ENCODE results near the gene TM2D3. TPM values are rescaled to one million over a fixed set of nuclear protein-coding genes. Genes with fewer than 3 reads are reported as not detected.

TM2D3 gene
- total and polyA plus RNA-seq, 2 experiments from 2014 or later: 26.2 to 36.6 TPM

DNA sequence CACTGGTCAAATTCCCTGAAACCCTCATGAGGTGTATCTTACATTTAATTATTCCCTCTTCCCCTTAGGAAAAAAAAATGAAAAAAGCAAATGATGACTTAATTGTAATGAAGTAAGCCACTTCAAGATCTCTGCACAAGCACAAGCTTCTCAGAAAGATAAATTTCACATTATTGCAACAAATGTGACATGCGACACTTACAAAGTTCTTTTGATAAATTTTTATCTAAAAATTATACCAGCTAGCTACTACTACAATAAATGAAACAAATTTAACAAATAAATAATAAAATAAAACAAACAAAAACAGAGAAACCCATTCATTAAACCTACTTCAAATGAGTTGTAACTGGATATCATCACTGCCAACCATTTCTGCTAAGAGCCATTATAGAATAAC, 10.0 kb upstream of the TM2D3 start:
- Histone ChIP-seq H3K27ac (ENCODE audit: low read depth) (no peak overlapping the region), H3K4me3 (no peak overlapping the region), H3K4me2 (no peak overlapping the region), H3K9me2 (ENCODE audit: insufficient read depth) (no peaks in the 10 kb centered on the region), H3K79me2 (replicated peaks; ENCODE audit: insufficient read depth) (no peaks in the 10 kb centered on the region), H3K36me3 (ENCODE audit: insufficient read depth) (0 out of 2 replicates have a peak, but pooled peaks cover 3% of the 10 kb centered on the region), H2AFZ (no peak overlapping the region), H3K4me1 (ENCODE audit: insufficient read depth) (no peaks in the 10 kb centered on the region), H3K27me3 (ENCODE audit: insufficient read depth) (no peaks in the 10 kb centered on the region), H3F3A (replicated peaks; ENCODE audit: low read depth) (no peaks in the 10 kb centered on the region), H4K20me1 (replicated peaks; ENCODE audit: insufficient read depth) (no peaks in the 10 kb centered on the region)
- Mint-ChIP-seq H3K4me3 (no peak overlapping the region), H3K4me1 (peaks cover 4% of the 10 kb centered on the region; the same call in 2 of the 3 replicates), H3K27me3 (ENCODE audit: insufficient read depth, low read depth, poor library complexity) (peaks cover 1% of the 10 kb centered on the region), H3K27ac (no peak overlapping the region), H3K36me3 (ENCODE audit: low read depth) (peaks cover 4% of the 10 kb centered on the region), H3K9me3 (peaks cover 3% of the 10 kb centered on the region; the same call in 2 of the 3 replicates)
- ATAC-seq (no peak), DNase-seq (ENCODE audit: low spot score) (no peak)
- TF ChIP-seq NANOG (IDR thresholded peaks at IDR 0.05; ENCODE audit: borderline replicate concordance): no peak
- no peak for TF ChIP-seq ETS1 (IDR thresholded peaks at IDR 0.05)
- no peak for TF ChIP-seq JUNB (IDR thresholded peaks at IDR 0.05; ENCODE audit: unreplicated experiment)
- TF ChIP-seq ZNF331 (CRISPR knock-in tag; IDR thresholded peaks at IDR 0.05; ENCODE audit: low read depth): no peak
- no peak for TF ChIP-seq ZNF114 (CRISPR knock-in tag; IDR thresholded peaks at IDR 0.05)
- TF ChIP-seq, protein P1, sequence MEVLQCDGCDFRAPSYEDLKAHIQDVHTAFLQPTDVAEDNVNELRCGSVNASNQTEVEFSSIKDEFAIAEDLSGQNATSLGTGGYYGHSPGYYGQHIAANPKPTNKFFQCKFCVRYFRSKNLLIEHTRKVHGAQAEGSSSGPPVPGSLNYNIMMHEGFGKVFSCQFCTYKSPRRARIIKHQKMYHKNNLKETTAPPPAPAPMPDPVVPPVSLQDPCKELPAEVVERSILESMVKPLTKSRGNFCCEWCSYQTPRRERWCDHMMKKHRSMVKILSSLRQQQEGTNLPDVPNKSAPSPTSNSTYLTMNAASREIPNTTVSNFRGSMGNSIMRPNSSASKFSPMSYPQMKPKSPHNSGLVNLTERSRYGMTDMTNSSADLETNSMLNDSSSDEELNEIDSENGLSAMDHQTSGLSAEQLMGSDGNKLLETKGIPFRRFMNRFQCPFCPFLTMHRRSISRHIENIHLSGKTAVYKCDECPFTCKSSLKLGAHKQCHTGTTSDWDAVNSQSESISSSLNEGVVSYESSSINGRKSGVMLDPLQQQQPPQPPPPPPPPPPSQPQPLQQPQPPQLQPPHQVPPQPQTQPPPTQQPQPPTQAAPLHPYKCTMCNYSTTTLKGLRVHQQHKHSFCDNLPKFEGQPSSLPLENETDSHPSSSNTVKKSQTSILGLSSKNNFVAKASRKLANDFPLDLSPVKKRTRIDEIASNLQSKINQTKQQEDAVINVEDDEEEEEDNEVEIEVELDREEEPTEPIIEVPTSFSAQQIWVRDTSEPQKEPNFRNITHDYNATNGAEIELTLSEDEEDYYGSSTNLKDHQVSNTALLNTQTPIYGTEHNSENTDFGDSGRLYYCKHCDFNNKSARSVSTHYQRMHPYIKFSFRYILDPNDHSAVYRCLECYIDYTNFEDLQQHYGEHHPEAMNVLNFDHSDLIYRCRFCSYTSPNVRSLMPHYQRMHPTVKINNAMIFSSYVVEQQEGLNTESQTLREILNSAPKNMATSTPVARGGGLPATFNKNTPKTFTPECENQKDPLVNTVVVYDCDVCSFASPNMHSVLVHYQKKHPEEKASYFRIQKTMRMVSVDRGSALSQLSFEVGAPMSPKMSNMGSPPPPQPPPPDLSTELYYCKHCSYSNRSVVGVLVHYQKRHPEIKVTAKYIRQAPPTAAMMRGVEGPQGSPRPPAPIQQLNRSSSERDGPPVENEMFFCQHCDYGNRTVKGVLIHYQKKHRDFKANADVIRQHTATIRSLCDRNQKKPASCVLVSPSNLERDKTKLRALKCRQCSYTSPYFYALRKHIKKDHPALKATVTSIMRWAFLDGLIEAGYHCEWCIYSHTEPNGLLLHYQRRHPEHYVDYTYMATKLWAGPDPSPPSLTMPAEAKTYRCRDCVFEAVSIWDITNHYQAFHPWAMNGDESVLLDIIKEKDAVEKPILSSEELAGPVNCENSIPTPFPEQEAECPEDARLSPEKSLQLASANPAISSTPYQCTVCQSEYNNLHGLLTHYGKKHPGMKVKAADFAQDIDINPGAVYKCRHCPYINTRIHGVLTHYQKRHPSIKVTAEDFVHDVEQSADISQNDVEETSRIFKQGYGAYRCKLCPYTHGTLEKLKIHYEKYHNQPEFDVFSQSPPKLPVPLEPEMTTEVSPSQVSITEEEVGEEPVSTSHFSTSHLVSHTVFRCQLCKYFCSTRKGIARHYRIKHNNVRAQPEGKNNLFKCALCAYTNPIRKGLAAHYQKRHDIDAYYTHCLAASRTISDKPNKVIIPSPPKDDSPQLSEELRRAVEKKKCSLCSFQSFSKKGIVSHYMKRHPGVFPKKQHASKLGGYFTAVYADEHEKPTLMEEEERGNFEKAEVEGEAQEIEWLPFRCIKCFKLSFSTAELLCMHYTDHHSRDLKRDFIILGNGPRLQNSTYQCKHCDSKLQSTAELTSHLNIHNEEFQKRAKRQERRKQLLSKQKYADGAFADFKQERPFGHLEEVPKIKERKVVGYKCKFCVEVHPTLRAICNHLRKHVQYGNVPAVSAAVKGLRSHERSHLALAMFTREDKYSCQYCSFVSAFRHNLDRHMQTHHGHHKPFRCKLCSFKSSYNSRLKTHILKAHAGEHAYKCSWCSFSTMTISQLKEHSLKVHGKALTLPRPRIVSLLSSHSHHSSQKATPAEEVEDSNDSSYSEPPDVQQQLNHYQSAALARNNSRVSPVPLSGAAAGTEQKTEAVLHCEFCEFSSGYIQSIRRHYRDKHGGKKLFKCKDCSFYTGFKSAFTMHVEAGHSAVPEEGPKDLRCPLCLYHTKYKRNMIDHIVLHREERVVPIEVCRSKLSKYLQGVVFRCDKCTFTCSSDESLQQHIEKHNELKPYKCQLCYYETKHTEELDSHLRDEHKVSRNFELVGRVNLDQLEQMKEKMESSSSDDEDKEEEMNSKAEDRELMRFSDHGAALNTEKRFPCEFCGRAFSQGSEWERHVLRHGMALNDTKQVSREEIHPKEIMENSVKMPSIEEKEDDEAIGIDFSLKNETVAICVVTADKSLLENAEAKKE (CRISPR knock-in tag; IDR thresholded peaks at IDR 0.05): no peak
- no peak for TF ChIP-seq EZH2phosphoT487 (IDR thresholded peaks at IDR 0.05; ENCODE audit: unreplicated experiment)
- no peak for TF ChIP-seq STAT1 (IDR thresholded peaks at IDR 0.05; ENCODE audit: unreplicated experiment)
- TF ChIP-seq, protein P2, sequence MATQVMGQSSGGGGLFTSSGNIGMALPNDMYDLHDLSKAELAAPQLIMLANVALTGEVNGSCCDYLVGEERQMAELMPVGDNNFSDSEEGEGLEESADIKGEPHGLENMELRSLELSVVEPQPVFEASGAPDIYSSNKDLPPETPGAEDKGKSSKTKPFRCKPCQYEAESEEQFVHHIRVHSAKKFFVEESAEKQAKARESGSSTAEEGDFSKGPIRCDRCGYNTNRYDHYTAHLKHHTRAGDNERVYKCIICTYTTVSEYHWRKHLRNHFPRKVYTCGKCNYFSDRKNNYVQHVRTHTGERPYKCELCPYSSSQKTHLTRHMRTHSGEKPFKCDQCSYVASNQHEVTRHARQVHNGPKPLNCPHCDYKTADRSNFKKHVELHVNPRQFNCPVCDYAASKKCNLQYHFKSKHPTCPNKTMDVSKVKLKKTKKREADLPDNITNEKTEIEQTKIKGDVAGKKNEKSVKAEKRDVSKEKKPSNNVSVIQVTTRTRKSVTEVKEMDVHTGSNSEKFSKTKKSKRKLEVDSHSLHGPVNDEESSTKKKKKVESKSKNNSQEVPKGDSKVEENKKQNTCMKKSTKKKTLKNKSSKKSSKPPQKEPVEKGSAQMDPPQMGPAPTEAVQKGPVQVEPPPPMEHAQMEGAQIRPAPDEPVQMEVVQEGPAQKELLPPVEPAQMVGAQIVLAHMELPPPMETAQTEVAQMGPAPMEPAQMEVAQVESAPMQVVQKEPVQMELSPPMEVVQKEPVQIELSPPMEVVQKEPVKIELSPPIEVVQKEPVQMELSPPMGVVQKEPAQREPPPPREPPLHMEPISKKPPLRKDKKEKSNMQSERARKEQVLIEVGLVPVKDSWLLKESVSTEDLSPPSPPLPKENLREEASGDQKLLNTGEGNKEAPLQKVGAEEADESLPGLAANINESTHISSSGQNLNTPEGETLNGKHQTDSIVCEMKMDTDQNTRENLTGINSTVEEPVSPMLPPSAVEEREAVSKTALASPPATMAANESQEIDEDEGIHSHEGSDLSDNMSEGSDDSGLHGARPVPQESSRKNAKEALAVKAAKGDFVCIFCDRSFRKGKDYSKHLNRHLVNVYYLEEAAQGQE (IDR thresholded peaks at IDR 0.05; ENCODE audit: unreplicated experiment): no peak
- TF ChIP-seq POLR2AphosphoS5 (IDR thresholded peaks at IDR 0.05; ENCODE audit: low read depth): no peak
- TF ChIP-seq, protein P3, sequence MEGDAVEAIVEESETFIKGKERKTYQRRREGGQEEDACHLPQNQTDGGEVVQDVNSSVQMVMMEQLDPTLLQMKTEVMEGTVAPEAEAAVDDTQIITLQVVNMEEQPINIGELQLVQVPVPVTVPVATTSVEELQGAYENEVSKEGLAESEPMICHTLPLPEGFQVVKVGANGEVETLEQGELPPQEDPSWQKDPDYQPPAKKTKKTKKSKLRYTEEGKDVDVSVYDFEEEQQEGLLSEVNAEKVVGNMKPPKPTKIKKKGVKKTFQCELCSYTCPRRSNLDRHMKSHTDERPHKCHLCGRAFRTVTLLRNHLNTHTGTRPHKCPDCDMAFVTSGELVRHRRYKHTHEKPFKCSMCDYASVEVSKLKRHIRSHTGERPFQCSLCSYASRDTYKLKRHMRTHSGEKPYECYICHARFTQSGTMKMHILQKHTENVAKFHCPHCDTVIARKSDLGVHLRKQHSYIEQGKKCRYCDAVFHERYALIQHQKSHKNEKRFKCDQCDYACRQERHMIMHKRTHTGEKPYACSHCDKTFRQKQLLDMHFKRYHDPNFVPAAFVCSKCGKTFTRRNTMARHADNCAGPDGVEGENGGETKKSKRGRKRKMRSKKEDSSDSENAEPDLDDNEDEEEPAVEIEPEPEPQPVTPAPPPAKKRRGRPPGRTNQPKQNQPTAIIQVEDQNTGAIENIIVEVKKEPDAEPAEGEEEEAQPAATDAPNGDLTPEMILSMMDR (conservative IDR thresholded peaks at IDR 0.05; ENCODE audit: low read depth in 2 of 2): no peak
- TF ChIP-seq EZH2 (IDR thresholded peaks at IDR 0.05; ENCODE audit: low read depth, unreplicated experiment): no peak
- no peak for TF ChIP-seq CREB1 (CRISPR knock-in tag; IDR thresholded peaks at IDR 0.05; ENCODE audit: low read depth)

Measured in GM23338 (cell line).